IMR-90 (cell line): ENCODE results near the gene RNF213. TPM values are rescaled to one million over a fixed set of nuclear protein-coding genes. Genes with fewer than 3 reads are reported as not detected.
"Not testable (repeated sequence)": the region's sequence is repeated elsewhere in the genome, so short reads cannot be mapped to it uniquely, and the experiment has no call there.

Experiments
- ATAC-seq: fragments of 200-7000 bp; cut with Tn5 transposase; 2 replicates; pipeline ENCODE4 v1.9.1; 2020; ENCODE audit warnings: low read depth, mild to moderate bottlenecking, moderate library complexity
- BruUV-seq: library from RNA; stranded (reverse); fragments of 400-500 nt; replicated peaks from 2 replicates; lab custom pipeline; 2021; lab: Mats Ljungman, UMichigan
- CTCF ChIA-PET: fragments of 300-600 bp; formaldehyde crosslinking; extraction: SDS; loops from one replicate; lab custom pipeline; 2021; ENCODE audit warnings: antibody characterized with exemption; lab: Yijun Ruan, JAX
- POLR2A ChIA-PET: fragments of 300-600 bp; sonication (Branson Sonifier 250); formaldehyde crosslinking; loops from one replicate; lab custom pipeline; 2022; ENCODE audit warnings: antibody characterized with exemption; ENCODE audit not compliant: unreplicated experiment; lab: Charles Lee
- DNase-seq: peaks from one replicate; pipeline ENCODE4 v3.0.0; 2013
- H2AFZ ChIP-seq: replicated peaks from 2 replicates; pipeline ENCODE3; 2013; ENCODE audit warnings: low read length, mild to moderate bottlenecking; ENCODE audit not compliant: poor library complexity
- H2AK5ac ChIP-seq: 2 replicates; pipeline ENCODE4 v1.6.1; 2013; ENCODE audit warnings: low read depth, low read length, inconsistent platforms
- H2AK9ac ChIP-seq: replicated peaks from 2 replicates; pipeline ENCODE3; 2013; ENCODE audit warnings: mild to moderate bottlenecking, low read depth, low read length, moderate library complexity; ENCODE audit not compliant: poor library complexity
- H2BK120ac ChIP-seq: 2 replicates; pipeline ENCODE4 v1.6.1; 2013; ENCODE audit warnings: low read depth, low read length, inconsistent platforms
- H2BK15ac ChIP-seq: 3 replicates; pipeline ENCODE4 v1.6.1; 2013; ENCODE audit warnings: low read depth, low read length, inconsistent platforms
- H2BK20ac ChIP-seq: 2 replicates; pipeline ENCODE4 v1.6.1; 2013; ENCODE audit warnings: low read depth, mild to moderate bottlenecking, inconsistent platforms, low read length, moderate library complexity
- H2BK5ac ChIP-seq: 2 replicates; pipeline ENCODE4 v1.6.1; 2013; ENCODE audit warnings: mild to moderate bottlenecking, low read depth, low read length, inconsistent platforms; ENCODE audit not compliant: poor library complexity, severe bottlenecking
- H3K14ac ChIP-seq: replicated peaks from 2 replicates; pipeline ENCODE4 v1.6.1; 2013; ENCODE audit warnings: low read depth, low read length, inconsistent platforms
- H3K18ac ChIP-seq: 2 replicates; pipeline ENCODE4 v1.6.1; 2013; ENCODE audit warnings: low read depth, low read length, control low read depth
- H3K23ac ChIP-seq: 2 replicates; pipeline ENCODE4 v1.6.1; 2013; ENCODE audit warnings: low read depth, low read length, inconsistent platforms
- H3K27ac ChIP-seq: 2 replicates; pipeline ENCODE4 v1.5.1; 2013; ENCODE audit warnings: mild to moderate bottlenecking, control low read depth, low read length; ENCODE audit not compliant: insufficient read depth
- H3K27me3 ChIP-seq: 2 replicates; pipeline ENCODE4 v1.6.1; 2013; ENCODE audit warnings: low read length; ENCODE audit not compliant: control insufficient read depth, insufficient read depth
- H3K36me3 ChIP-seq: 2 replicates; pipeline ENCODE4 v1.6.1; 2013; ENCODE audit warnings: low read length, mixed read lengths; ENCODE audit not compliant: control insufficient read depth, insufficient read depth
- H3K4ac ChIP-seq: 2 replicates; pipeline ENCODE4 v1.6.1; 2013; ENCODE audit warnings: low read depth, low read length, inconsistent platforms
- H3K4me1 ChIP-seq: 2 replicates; pipeline ENCODE4 v1.6.1; 2013; ENCODE audit warnings: low read length, mixed read lengths; ENCODE audit not compliant: control insufficient read depth, insufficient read depth
- H3K4me2 ChIP-seq: 2 replicates; pipeline ENCODE4 v1.6.1; 2013; ENCODE audit warnings: low read depth, mild to moderate bottlenecking, control low read depth, low read length, moderate library complexity
- H3K4me3 ChIP-seq: 2 replicates; pipeline ENCODE4 v1.5.1; 2013; ENCODE audit warnings: low read depth, mild to moderate bottlenecking, control low read depth, low read length, moderate library complexity; ENCODE audit not compliant: insufficient read depth
- H3K56ac ChIP-seq: 2 replicates; pipeline ENCODE4 v1.6.1; 2013; ENCODE audit warnings: low read length, inconsistent platforms; ENCODE audit not compliant: insufficient read depth; ENCODE audit errors: extremely low read depth
- H3K79me1 ChIP-seq, 2 experiments: 2 replicates each; pipeline ENCODE4 v1.6.1; 2013; ENCODE audit warnings: low read length in 2 of 2, inconsistent platforms in 1 of 2, low read depth in 1 of 2
- H3K9ac ChIP-seq: 2 replicates; pipeline ENCODE4 v1.6.1; 2013; ENCODE audit warnings: low read depth, low read length, control low read depth
- H3K9me1 ChIP-seq: 2 replicates; pipeline ENCODE4 v1.6.1; 2013; ENCODE audit warnings: low read length, inconsistent platforms; ENCODE audit not compliant: insufficient read depth
- H3K9me3 ChIP-seq: 2 replicates; pipeline ENCODE4 v1.6.1; 2013; ENCODE audit warnings: low read length; ENCODE audit not compliant: control insufficient read depth, insufficient read depth
- H4K20me1 ChIP-seq: 2 replicates; pipeline ENCODE4 v1.6.1; 2013; ENCODE audit warnings: low read length, inconsistent platforms; ENCODE audit not compliant: insufficient read depth
- H4K5ac ChIP-seq: 2 replicates; pipeline ENCODE4 v1.6.1; 2013; ENCODE audit warnings: mild to moderate bottlenecking, low read depth, low read length, control low read depth
- H4K8ac ChIP-seq, 2 experiments: 2 replicates each; pipeline ENCODE4 v1.6.1; 2013; ENCODE audit warnings: low read depth in 2 of 2, low read length in 2 of 2, control low read depth in 1 of 2, inconsistent platforms in 1 of 2
- H4K91ac ChIP-seq: 2 replicates; pipeline ENCODE4 v1.6.1; 2013; ENCODE audit warnings: low read depth, low read length, inconsistent platforms; ENCODE audit not compliant: insufficient read depth
- BHLHE40 ChIP-seq: fragments of 150-350 bp; IDR thresholded peaks from 2 replicates; pipeline ENCODE4 v1.6.1; 2016; ENCODE audit warnings: mild to moderate bottlenecking, low read depth, low read length
- CEBPB ChIP-seq: IDR thresholded peaks from 2 replicates; pipeline ENCODE4 v1.6.1; 2012; ENCODE audit warnings: low read depth, low read length, improper control_type of control experiment
- CHD1 ChIP-seq: IDR thresholded peaks from 2 replicates; pipeline ENCODE4 v1.6.1; 2012; ENCODE audit warnings: low read depth, low read length, improper control_type of control experiment
- CTCF ChIP-seq: conservative IDR thresholded peaks from 2 replicates; pipeline ENCODE4 v1.5.1; 2012; ENCODE audit warnings: mild to moderate bottlenecking, low read depth, low read length, improper control_type of control experiment
- FOS ChIP-seq: fragments of 150-350 bp; IDR thresholded peaks from 2 replicates; pipeline ENCODE4 v1.6.1; 2016; ENCODE audit warnings: low read depth, low read length
- MAFK ChIP-seq: IDR thresholded peaks from 2 replicates; pipeline ENCODE4 v1.6.1; 2012; ENCODE audit warnings: low read depth, low read length, improper control_type of control experiment
- POLR2A ChIP-seq: IDR thresholded peaks from 2 replicates; pipeline ENCODE4 v1.6.1; 2012; ENCODE audit warnings: mild to moderate bottlenecking, low read depth, low read length
- WGBS, 2 experiments: methylation state at CpG; one replicate each; pipeline versions ENCODE4 v1.1.5 to v1.1.7; 2013; ENCODE audit warnings: missing lambda C conversion rate in 2 of 2; ENCODE audit not compliant: insufficient read length in 1 of 2; ENCODE audit errors: extremely low coverage in 2 of 2; 5-methylcytosine and 5-hydroxymethylcytosine counted together
- dilution Hi-C: fragments of 300-500 bp; cut with HindIII; formaldehyde crosslinking; loops from one replicate; pipeline ENCODE4 v1.14.3; 2018; ENCODE audit warnings: low sequenced_read_pairs; ENCODE audit not compliant: unreplicated experiment
- in situ Hi-C: fragments of 300-500 bp; cut with MboI; formaldehyde crosslinking; loops from 3 replicates; pipeline ENCODE4 v1.14.3; 2019; ENCODE audit warnings: low sequenced_read_pairs, inconsistent platforms, mixed read lengths
- intact Hi-C: fragments of 100-400 bp; cut with micrococcal nuclease; formaldehyde crosslinking; loops from 2 replicates; pipeline ENCODE4 v1.10.0; 2022
- polyA plus RNA-seq, 3 experiments: library from polyadenylated mRNA; depleted of rRNA; stranded (reverse); fragments of >200 nt; gene quantifications; 2 replicates each; pipeline ENCODE4 v1.2.3, GENCODE V29; 2012; ENCODE audit warnings: low replicate concordance in 1 of 3
- total RNA-seq: library from RNA; depleted of rRNA; stranded (reverse); fragments of >200 nt; gene quantifications from 2 replicates; pipeline ENCODE4 v1.2.3, GENCODE V29; 2012

Gene RNF213
- total and polyA plus RNA-seq, 2 of the 4 experiments (the other 2 are of a cell fraction), result 23.4 to 36.0 TPM

DNA sequence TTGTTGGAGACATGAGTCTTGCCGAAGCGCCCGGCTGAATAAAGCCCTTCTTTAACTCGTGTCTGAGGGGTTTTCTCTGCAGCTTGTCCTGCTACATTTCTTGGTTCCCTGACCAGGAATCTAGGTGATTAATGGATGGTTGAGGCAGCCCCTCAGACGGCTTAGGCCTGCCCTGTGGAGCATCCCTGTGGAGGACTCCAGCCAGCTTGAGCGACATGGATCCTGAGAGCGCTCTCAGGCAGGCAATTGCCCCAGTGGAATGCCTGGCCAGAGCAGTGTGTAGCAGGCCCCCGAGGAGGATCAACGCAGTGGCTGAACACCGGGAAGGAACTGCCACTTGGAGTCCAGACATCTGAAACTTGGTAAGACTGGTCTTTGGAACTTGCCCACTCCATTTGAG lies 137.0 kb downstream of the RNF213 start:
- in situ Hi-C loops (no loop called here), intact Hi-C loops (no loop called here), dilution Hi-C loops (no loop called here)
- no peaks in the 10 kb centered on the region for H4K20me1 ChIP-seq
- TF ChIP-seq CHD1 (no peak), FOS (no peak), BHLHE40 (no peak), CTCF (no peak), POLR2A (no peak), CEBPB (no peak), MAFK (no peak)
- no peak overlapping the region for H4K91ac ChIP-seq
- H3K4me2 ChIP-seq, result no peak overlapping the region
- no peak overlapping the region for H2BK5ac ChIP-seq
- no peak overlapping the region for H2BK120ac ChIP-seq
- ChIA-PET POLR2A (no interaction called here), CTCF (no interaction called here)
- H3K27ac ChIP-seq, result no peak overlapping the region
- H3K27me3 ChIP-seq, result no peaks in the 10 kb centered on the region
- H3K23ac ChIP-seq, result no peak overlapping the region
- H4K5ac ChIP-seq, result no peak overlapping the region
- no peak overlapping the region for H2BK15ac ChIP-seq
- no peak for DNase-seq
- peaks cover 2% of the 10 kb centered on the region for H3K4me1 ChIP-seq
- peaks cover 26% of the 10 kb centered on the region for H3K36me3 ChIP-seq
- no peak overlapping the region for H2AFZ ChIP-seq
- H3K79me1 ChIP-seq, result peaks cover 0 to 4% of the 10 kb centered on the region in 2 experiments; a peak in 1 of 4 replicates
- H3K4ac ChIP-seq, result no peak overlapping the region
- no peak overlapping the region for H2AK9ac ChIP-seq
- no peak overlapping the region for H2BK20ac ChIP-seq
- H3K14ac ChIP-seq, result no peak overlapping the region
- no peak overlapping the region for H4K8ac ChIP-seq
- H3K9me3 ChIP-seq, result no peaks in the 10 kb centered on the region
- no peak overlapping the region for H2AK5ac ChIP-seq
- H3K4me3 ChIP-seq, result no peak overlapping the region
- no peak for ATAC-seq
- 0 out of 2 replicates have a peak, but pooled peaks cover 2% of the 10 kb centered on the region for H3K9me1 ChIP-seq
- no TSS peak for BruUV-seq
- H3K9ac ChIP-seq, result no peak overlapping the region
- H3K18ac ChIP-seq, result no peak overlapping the region
- H3K56ac ChIP-seq, result no peak overlapping the region
- WGBS, 2 experiments, result 86% methylated on average over 6 of the region's 10 CpGs; no CpG with 5 or more reads in 1 of the 2 experiments

DNA sequence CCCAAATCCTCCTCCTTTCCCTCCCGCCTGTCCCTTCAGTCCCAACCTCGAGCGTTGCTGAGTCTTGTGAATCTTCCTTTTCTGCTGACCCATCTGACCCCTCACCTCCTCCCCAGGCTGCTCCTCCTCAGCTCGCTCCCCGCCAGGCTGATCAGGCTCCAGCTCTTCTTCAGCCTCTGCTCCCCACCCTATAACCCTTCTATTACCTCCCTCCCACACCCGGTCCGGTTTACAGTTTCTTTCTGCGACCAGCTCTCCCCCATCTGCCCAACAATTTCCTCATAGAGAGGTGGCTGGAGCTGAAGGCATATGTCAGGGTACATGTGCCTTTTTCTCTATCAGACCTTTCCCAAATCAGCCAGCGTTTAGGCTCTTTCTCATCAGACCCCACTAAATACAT lies 140.4 kb downstream of the RNF213 start:
- H2AFZ ChIP-seq, BruUV-seq, in situ Hi-C loops, H2BK15ac ChIP-seq, H3K4me2 ChIP-seq, dilution Hi-C loops, H4K91ac ChIP-seq, H3K4me1 ChIP-seq, POLR2A ChIA-PET, H4K8ac ChIP-seq, H3K23ac ChIP-seq, intact Hi-C loops, H3K4ac ChIP-seq, H2BK5ac ChIP-seq, H4K5ac ChIP-seq, H3K27ac ChIP-seq, H3K18ac ChIP-seq, H3K9ac ChIP-seq, H3K9me1 ChIP-seq, CTCF ChIA-PET, H3K79me1 ChIP-seq, H3K27me3 ChIP-seq, H2AK9ac ChIP-seq, H2AK5ac ChIP-seq, H2BK20ac ChIP-seq, DNase-seq, H3K4me3 ChIP-seq, H3K9me3 ChIP-seq, H4K20me1 ChIP-seq, H3K36me3 ChIP-seq, H2BK120ac ChIP-seq, ATAC-seq, H3K56ac ChIP-seq, H3K14ac ChIP-seq: not testable (repeated sequence)
- 50% methylated on average over 3 of the region's 9 CpGs; no CpG with 5 or more reads in 1 of the 2 experiments for WGBS, 2 experiments
